Endometrial microvascular endothelial cells (primary cell): ENCODE data around the gene MEI4. TPM values are rescaled to one million over a fixed set of nuclear protein-coding genes. Genes with fewer than 3 reads are reported as not detected.

Source experiments
- in situ Hi-C: cut with HindIII; loops from 2 replicates; pipeline ENCODE4 v1.10.0; 2017; ENCODE audit warnings: low sequenced_read_pairs, low pct_unique_long_range_greater_than_20kb; ENCODE audit errors: inconsistent ontology term
- total RNA-seq: library from RNA; depleted of rRNA; stranded (reverse); fragments of >200 nt; gene quantifications from one replicate; pipeline ENCODE4 v1.2.3, GENCODE V29; 2015; ENCODE audit errors: inconsistent ontology term

MEI4 gene
- total RNA-seq, 1 donor from 2014 or later, result not detected

GRCh38 chr6:77879527-77879926 lies 226.7 kb downstream of the MEI4 start:
- in situ Hi-C loops, result no loop called here

GRCh38 chr6:77880501-77880900 lies 227.7 kb downstream of the MEI4 start:
- in situ Hi-C loops, result no loop called here

GRCh38 chr6:77883851-77884250 lies 231.0 kb downstream of the MEI4 start:
- in situ Hi-C loops, result no loop called here

GRCh38 chr6:77893391-77893790 lies 240.6 kb downstream of the MEI4 start:
- in situ Hi-C loops, result no loop called here

GRCh38 chr6:77906070-77906469 lies 253.2 kb downstream of the MEI4 start:
- in situ Hi-C loops, result no loop called here

- in situ Hi-C loops, result no loop called here
These were observed 258.0 kb downstream of the MEI4 start for GRCh38 chr6:77910826-77911225.

GRCh38 chr6:77926198-77926751 lies 273.4 kb downstream of the MEI4 start:
- in situ Hi-C loops, result no loop called here

GRCh38 chr6:77930382-77930781 lies 277.5 kb downstream of the MEI4 start:
- in situ Hi-C loops, result no loop called here

GRCh38 chr6:77930952-77931351 lies 278.1 kb downstream of the MEI4 start:
- in situ Hi-C loops, result no loop called here

GRCh38 chr6:77962070-77962469 lies 309.2 kb downstream of the MEI4 start:
- in situ Hi-C loops, result no loop called here

- in situ Hi-C loops, result no loop called here
These were observed 312.6 kb downstream of the MEI4 start for GRCh38 chr6:77965449-77965848.

- in situ Hi-C loops, result no loop called here
These were observed 319.5 kb downstream of the MEI4 start for GRCh38 chr6:77972334-77972733.

Other genes starting within 250 kb of the MEI4 start
- gene HTR1B, start 189.5 kb upstream of the MEI4 start, total RNA-seq, result 41.7 TPM